HepG2 (cell line): ENCODE measurements around the gene NUDT7. TPM values are rescaled to one million over a fixed set of nuclear protein-coding genes. Genes with fewer than 3 reads are reported as not detected.

Source experiments
- ATAC-seq: fragments of 200-7000 bp; cut with Tn5 transposase; 3 replicates; pipeline ENCODE4 v1.9.1; 2020; ENCODE audit warnings: mild to moderate bottlenecking, moderate library complexity
- BruUV-seq: library from RNA; stranded (reverse); fragments of 400-500 nt; replicated peaks from 2 replicates; lab custom pipeline; 2021; lab: Mats Ljungman, UMichigan
- CTCF ChIA-PET: fragments of 300-600 bp; formaldehyde crosslinking; extraction: SDS; loops from one replicate; lab custom pipeline; 2021; ENCODE audit warnings: low total read pairs, inconsistent platforms, low intra/inter-chr PET ratio; lab: Yijun Ruan, JAX
- POLR2A ChIA-PET: fragments of 350-600 bp; sonication (Branson Sonifier 250); formaldehyde crosslinking; loops from one replicate; lab custom pipeline; 2020; ENCODE audit warnings: antibody characterized with exemption, inconsistent platforms; lab: Yijun Ruan, JAX
- DNase-seq: peaks from one replicate; pipeline ENCODE4 v3.0.0-alpha.2; 2015; ENCODE audit warnings: low spot score
- FAIRE-seq: peaks from 3 replicates; lab custom pipeline; 2011; peaks lifted over from hg19 to GRCh38; lab: Jason Lieb, UNC
- H2AFZ ChIP-seq: one replicate; pipeline ENCODE4 v1.6.1; 2011; ENCODE audit warnings: low read length, inconsistent platforms
- H3K27ac ChIP-seq: fragments of 300-600 bp; 3 replicates; pipeline ENCODE4 v1.8.0; 2011; ENCODE audit warnings: mixed run types, mild to moderate bottlenecking, mixed read lengths, low read length, inconsistent platforms; ENCODE audit not compliant: insufficient read depth; ENCODE audit errors: extremely low read length
- H3K27me3 ChIP-seq, 2 experiments: fragments of 200-600 bp in 1 of 2; 2 replicates in 1 of 2; 3 replicates in 1 of 2; pipeline versions ENCODE4 v1.6.0 to v1.8.0; 2011; ENCODE audit warnings: low read length in 2 of 2, mild to moderate bottlenecking in 2 of 2, moderate library complexity in 2 of 2, inconsistent platforms in 1 of 2; ENCODE audit not compliant: insufficient read depth in 2 of 2, control insufficient read depth in 1 of 2
- H3K36me3 ChIP-seq, 2 experiments: fragments of 200-600 bp in 1 of 2; replicated peaks in 1 of 2; 2 replicates in 1 of 2; 3 replicates in 1 of 2; pipeline versions ENCODE4 v1.5.1 to v1.8.0; 2011; ENCODE audit warnings: low read length in 2 of 2, inconsistent platforms in 1 of 2; ENCODE audit not compliant: insufficient read depth in 2 of 2, control insufficient read depth in 1 of 2
- H3K4me1 ChIP-seq: 2 replicates; pipeline ENCODE4 v1.5.1; 2012; ENCODE audit warnings: low read length, inconsistent platforms; ENCODE audit not compliant: insufficient read depth
- H3K4me2 ChIP-seq: 2 replicates; pipeline ENCODE4 v1.6.0; 2011; ENCODE audit warnings: low read depth, low read length, inconsistent platforms
- H3K4me3 ChIP-seq, 3 experiments: fragments of 200-600 bp in 1 of 3; sonication (generic), shearing (Covaris generic) in 1 of 3; replicated peaks in 1 of 3; 2 replicates each; pipeline ENCODE4 v1.5.1; 2011 to 2016; ENCODE audit warnings: low read length in 3 of 3, inconsistent platforms in 2 of 3, low read depth in 2 of 3, mild to moderate bottlenecking in 2 of 3, control low read depth in 1 of 3, mixed read lengths in 1 of 3; ENCODE audit not compliant: insufficient read depth in 1 of 3
- H3K79me2 ChIP-seq: one replicate; pipeline ENCODE4 v1.6.1; 2011; ENCODE audit warnings: low read length, inconsistent platforms; ENCODE audit not compliant: insufficient read depth
- H3K9ac ChIP-seq: 2 replicates; pipeline ENCODE4 v1.6.0; 2011; ENCODE audit warnings: mild to moderate bottlenecking, low read depth, low read length, inconsistent platforms; ENCODE audit not compliant: insufficient read depth
- H3K9me3 ChIP-seq: 2 replicates; pipeline ENCODE4 v1.5.1; 2012; ENCODE audit warnings: mild to moderate bottlenecking, low read length
- H4K20me1 ChIP-seq: 2 replicates; pipeline ENCODE4 v1.6.0; 2011; ENCODE audit warnings: inconsistent platforms, mild to moderate bottlenecking, low read length, moderate library complexity; ENCODE audit not compliant: insufficient read depth
- ATRX ChIP-seq: sonication (generic); formaldehyde crosslinking; IDR thresholded peaks from 2 replicates; pipeline ENCODE4 v1.4.0; 2020; ENCODE audit warnings: missing genetic modification reagents, borderline replicate concordance
- MXI1 ChIP-seq: IDR thresholded peaks from 3 replicates; pipeline ENCODE4 v1.6.1; 2012; ENCODE audit warnings: low read depth, low read length, inconsistent platforms, borderline replicate concordance
- ZC3H13 ChIP-seq: sonication (generic); formaldehyde crosslinking; IDR thresholded peaks from 2 replicates; pipeline ENCODE4 v1.8.1; 2023; ENCODE audit warnings: mild to moderate bottlenecking, missing genetic modification reagents, moderate library complexity
- ZMAT3 ChIP-seq: sonication (generic); formaldehyde crosslinking; conservative IDR thresholded peaks from 2 replicates; pipeline ENCODE4 v1.7.0; 2021; ENCODE audit warnings: missing genetic modification reagents
- ZNF609 ChIP-seq: sonication (generic); formaldehyde crosslinking; IDR thresholded peaks from 2 replicates; pipeline ENCODE4 v1.4.0; 2020; ENCODE audit warnings: mild to moderate bottlenecking, missing genetic modification reagents, borderline replicate concordance
- ZNF75D ChIP-seq: sonication (generic); formaldehyde crosslinking; IDR thresholded peaks from 2 replicates; pipeline ENCODE4 v1.8.1; 2023; ENCODE audit warnings: missing genetic modification reagents, mild to moderate bottlenecking, borderline replicate concordance
- ZNF761 ChIP-seq: sonication (generic); formaldehyde crosslinking; conservative IDR thresholded peaks from 2 replicates; pipeline ENCODE4 v1.4.0; 2020; ENCODE audit warnings: mild to moderate bottlenecking, missing genetic modification reagents
- WGBS: methylation state at CpG from one replicate; pipeline ENCODE4 v1.1.6; 2017; ENCODE audit warnings: low lambda C conversion rate; 5-methylcytosine and 5-hydroxymethylcytosine counted together
- in situ Hi-C: cut with HindIII; loops from 2 replicates; pipeline ENCODE4 v1.10.0; 2017; ENCODE audit warnings: low pct_unique_long_range_greater_than_20kb; ENCODE audit not compliant: extremely low pct_ligation_motif_present
- intact Hi-C: fragments of 100-400 bp; cut with micrococcal nuclease; formaldehyde crosslinking; loops from one replicate; pipeline ENCODE4 v1.10.0; 2022; ENCODE audit not compliant: unreplicated experiment
- polyA plus RNA-seq, 8 experiments: library from polyadenylated mRNA; depleted of rRNA in 3 of 8; stranded (reverse) in 7 of 8; unstranded in 1 of 8; fragments of >200 nt; fragmentation: Illumina TruSeq in 4 of 8; extraction: Trizol in 4 of 8; gene quantifications; 2 replicates each; pipeline versions ENCODE4 v1.2.1 to v1.2.3, GENCODE V29; 2011 to 2016; ENCODE audit warnings: low read depth in 4 of 8, missing spikeins in 1 of 8, mixed read lengths in 1 of 8; ENCODE audit not compliant: insufficient read depth in 1 of 8
- total RNA-seq, 5 experiments: library from RNA; depleted of rRNA; stranded (reverse); fragments of >200 nt; fragmentation: Illumina TruSeq; extraction: Trizol; gene quantifications; 2 replicates each; pipeline ENCODE4 v1.2.3, GENCODE V29; 2016; ENCODE audit warnings: low read depth in 1 of 5

The NUDT7 gene
- total and polyA plus RNA-seq, 2 of the 13 experiments (the other 11 are each of a cell fraction or from before 2014, with no cell fraction given) = 14.3 to 23.9 TPM

- no peak overlapping the region for H3K4me3 ChIP-seq
- 6% methylated on average over 10 of the region's 11 CpGs for WGBS
- in situ Hi-C loops = loop anchor here (25.0 kb wide), 1 partner anchor 172 kb away; no protein-coding TSS in a partner anchor
- H3K9me3 ChIP-seq = no peaks in the 10 kb centered on the region
- ATAC-seq (no peak), DNase-seq (no peak), FAIRE-seq (no peak)
- H3K27me3 ChIP-seq = peaks cover 4 to 48% of the 10 kb centered on the region in 2 experiments; a peak in 4 of 5 replicates
- TF ChIP-seq ZNF761 (CRISPR knock-in tag) (no peak), ZC3H13 (CRISPR knock-in tag) (no peak), ZMAT3 (CRISPR knock-in tag) (no peak), ZNF609 (CRISPR knock-in tag) (no peak), ATRX (CRISPR knock-in tag) (no peak), MXI1 (no peak), ZNF75D (no peak)
- H3K79me2 ChIP-seq = no peaks in the 10 kb centered on the region
- no peaks in the 10 kb centered on the region for H3K36me3 ChIP-seq
- ChIA-PET CTCF (no interaction called here), POLR2A (no interaction called here)
- no peak overlapping the region for H3K4me2 ChIP-seq
- no peaks in the 10 kb centered on the region for H4K20me1 ChIP-seq
- intact Hi-C loops = no loop called here
- no peak overlapping the region for H3K9ac ChIP-seq
- BruUV-seq = no TSS peak
- no peak overlapping the region for H3K27ac ChIP-seq
- no peak overlapping the region for H2AFZ ChIP-seq
- H3K4me1 ChIP-seq = peaks cover 6% of the 10 kb centered on the region
These were observed 67.7 kb downstream of the NUDT7 start for GRCh38 chr16:77790009-77790372.
